Fibroblast of lung (primary cell): ENCODE measurements around the gene PLSCR1.

Source experiments
- EZH2 ChIP-seq: IDR thresholded peaks from 2 replicates; pipeline ENCODE4 v1.5.1; 2012; ENCODE audit warnings: low read length, control low read depth, mild to moderate bottlenecking; ENCODE audit errors: missing control alignments
- TF ChIP-seq, protein P1 (sequence below), 2 donors: IDR thresholded peaks in 1 of 2; conservative IDR thresholded peaks in 1 of 2; 1 replicate in 1 of 2; 2 replicates in 1 of 2; pipeline ENCODE4 v1.5.1; 2011 to 2012; ENCODE audit warnings: low read length in 2 of 2, control low read depth in 1 of 2, inconsistent platforms in 1 of 2, low read depth in 1 of 2, mild to moderate bottlenecking in 1 of 2

DNA sequence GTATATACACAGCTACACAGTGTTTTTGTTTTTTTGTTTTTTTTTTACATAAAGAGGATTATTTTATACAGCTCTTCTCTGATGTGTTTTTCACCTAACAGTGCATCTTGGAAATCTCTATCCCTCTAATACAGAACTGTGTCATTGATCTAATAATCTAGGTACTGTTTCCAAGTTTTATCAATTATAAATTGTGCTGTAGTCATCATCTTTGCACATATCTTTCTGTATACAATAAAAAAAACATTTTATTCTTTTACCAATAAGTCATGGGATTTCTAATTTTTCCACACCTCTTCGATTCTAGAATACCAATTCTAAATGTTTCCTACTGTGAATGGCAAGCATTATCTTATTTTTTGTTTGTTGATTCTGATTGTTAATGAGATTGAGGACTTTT is 73.4 kb downstream of the PLSCR1 start:
- TF ChIP-seq, protein P1, sequence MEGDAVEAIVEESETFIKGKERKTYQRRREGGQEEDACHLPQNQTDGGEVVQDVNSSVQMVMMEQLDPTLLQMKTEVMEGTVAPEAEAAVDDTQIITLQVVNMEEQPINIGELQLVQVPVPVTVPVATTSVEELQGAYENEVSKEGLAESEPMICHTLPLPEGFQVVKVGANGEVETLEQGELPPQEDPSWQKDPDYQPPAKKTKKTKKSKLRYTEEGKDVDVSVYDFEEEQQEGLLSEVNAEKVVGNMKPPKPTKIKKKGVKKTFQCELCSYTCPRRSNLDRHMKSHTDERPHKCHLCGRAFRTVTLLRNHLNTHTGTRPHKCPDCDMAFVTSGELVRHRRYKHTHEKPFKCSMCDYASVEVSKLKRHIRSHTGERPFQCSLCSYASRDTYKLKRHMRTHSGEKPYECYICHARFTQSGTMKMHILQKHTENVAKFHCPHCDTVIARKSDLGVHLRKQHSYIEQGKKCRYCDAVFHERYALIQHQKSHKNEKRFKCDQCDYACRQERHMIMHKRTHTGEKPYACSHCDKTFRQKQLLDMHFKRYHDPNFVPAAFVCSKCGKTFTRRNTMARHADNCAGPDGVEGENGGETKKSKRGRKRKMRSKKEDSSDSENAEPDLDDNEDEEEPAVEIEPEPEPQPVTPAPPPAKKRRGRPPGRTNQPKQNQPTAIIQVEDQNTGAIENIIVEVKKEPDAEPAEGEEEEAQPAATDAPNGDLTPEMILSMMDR (conservative IDR thresholded peaks at IDR 0.05 in 1 of 2, IDR thresholded peaks at IDR 0.05 in 1 of 2; ENCODE audit: low read depth in 1 of 2, low read length in 2 of 2), result no peak
- TF ChIP-seq EZH2, result no peak
